HepG2 (cell line): Measurements from ENCODE around the gene C2orf78. TPM values are rescaled to one million over a fixed set of nuclear protein-coding genes. Genes with fewer than 3 reads are reported as not detected.

Source experiments
- ATM ChIP-seq: fragments of 450-650 bp; IDR thresholded peaks from 2 replicates; pipeline ENCODE4 v1.7.1; 2017; ENCODE audit warnings: mild to moderate bottlenecking, borderline replicate concordance
- FOXA1 ChIP-seq, 2 experiments: fragments of 450-650 bp in 1 of 2; sonication (generic) in 1 of 2; formaldehyde crosslinking in 1 of 2; IDR thresholded peaks; 2 replicates each; pipeline versions ENCODE4 v1.4.0 to v1.6.1; 2016 to 2020; ENCODE audit warnings: missing genetic modification reagents in 1 of 2
- FOXM1 ChIP-seq: sonication (generic); formaldehyde crosslinking; IDR thresholded peaks from 2 replicates; pipeline ENCODE4 v1.5.0; 2020; ENCODE audit warnings: missing genetic modification reagents
- GABPA ChIP-seq, 2 experiments: IDR thresholded peaks; 2 replicates each; pipeline ENCODE4 v1.6.1; 2011 to 2016; ENCODE audit warnings: low read depth in 2 of 2, low read length in 1 of 2, missing biosample characterization in 1 of 2, missing genetic modification characterization in 1 of 2
- ISX ChIP-seq: sonication (generic); formaldehyde crosslinking; conservative IDR thresholded peaks from 2 replicates; pipeline ENCODE4 v1.5.0; 2020; ENCODE audit warnings: missing genetic modification reagents
- NFKBIZ ChIP-seq: IDR thresholded peaks from 2 replicates; pipeline ENCODE4 v1.6.1; 2018; ENCODE audit warnings: missing genetic modification reagents, missing compliant biosample characterization
- SP5 ChIP-seq: IDR thresholded peaks from 2 replicates; pipeline ENCODE4 v1.6.1; 2016; ENCODE audit warnings: low read depth, borderline replicate concordance
- TMF1 ChIP-seq: sonication (generic); formaldehyde crosslinking; IDR thresholded peaks from 2 replicates; pipeline ENCODE4 v1.8.1; 2022; ENCODE audit warnings: low read depth, missing genetic modification reagents
- U2AF2 ChIP-seq: fragments of 200-400 bp; formaldehyde crosslinking; IDR thresholded peaks from 2 replicates; pipeline ENCODE4 v1.6.1; 2017; ENCODE audit warnings: low read depth, mild to moderate bottlenecking, low read length
- ZMYM3 ChIP-seq: sonication (generic); formaldehyde crosslinking; IDR thresholded peaks from 2 replicates; pipeline ENCODE4 v1.5.1; 2020; ENCODE audit warnings: mild to moderate bottlenecking, missing genetic modification reagents
- ZNF253 ChIP-seq: sonication (generic); formaldehyde crosslinking; IDR thresholded peaks from 2 replicates; pipeline ENCODE4 v1.8.0; 2022; ENCODE audit warnings: mild to moderate bottlenecking, missing genetic modification reagents, borderline replicate concordance
- ZNF761 ChIP-seq: sonication (generic); formaldehyde crosslinking; conservative IDR thresholded peaks from 2 replicates; pipeline ENCODE4 v1.4.0; 2020; ENCODE audit warnings: mild to moderate bottlenecking, missing genetic modification reagents
- polyA plus RNA-seq, 8 experiments: library from polyadenylated mRNA; depleted of rRNA in 3 of 8; stranded (reverse) in 7 of 8; unstranded in 1 of 8; fragments of >200 nt; fragmentation: Illumina TruSeq in 4 of 8; extraction: Trizol in 4 of 8; gene quantifications; 2 replicates each; pipeline versions ENCODE4 v1.2.1 to v1.2.3, GENCODE V29; 2011 to 2016; ENCODE audit warnings: low read depth in 4 of 8, missing spikeins in 1 of 8, mixed read lengths in 1 of 8; ENCODE audit not compliant: insufficient read depth in 1 of 8
- total RNA-seq, 5 experiments: library from RNA; depleted of rRNA; stranded (reverse); fragments of >200 nt; fragmentation: Illumina TruSeq; extraction: Trizol; gene quantifications; 2 replicates each; pipeline ENCODE4 v1.2.3, GENCODE V29; 2016; ENCODE audit warnings: low read depth in 1 of 5
- TF ChIP-seq, protein P1 (sequence below): sonication (generic); formaldehyde crosslinking; IDR thresholded peaks from 2 replicates; pipeline ENCODE4 v1.5.0; 2020; ENCODE audit warnings: missing genetic modification reagents
- TF ChIP-seq, protein P2 (sequence below): sonication (generic); formaldehyde crosslinking; IDR thresholded peaks from 2 replicates; pipeline ENCODE4 v1.5.0; 2020; ENCODE audit warnings: mild to moderate bottlenecking, missing genetic modification reagents, moderate library complexity
- TF ChIP-seq, protein P3 (sequence below): sonication (generic); formaldehyde crosslinking; IDR thresholded peaks from 2 replicates; pipeline ENCODE4 v1.5.0; 2020; ENCODE audit warnings: missing genetic modification reagents
- TF ChIP-seq, protein P4 (sequence below): sonication (generic); formaldehyde crosslinking; IDR thresholded peaks from 2 replicates; pipeline ENCODE4 v1.9.0; 2021; ENCODE audit warnings: missing genetic modification reagents, borderline replicate concordance
- TF ChIP-seq, protein P5 (sequence below): sonication (generic); formaldehyde crosslinking; conservative IDR thresholded peaks from 2 replicates; pipeline ENCODE4 v1.4.0; 2020; ENCODE audit warnings: missing genetic modification reagents
- TF ChIP-seq, protein P6 (sequence below): fragments of 450-650 bp; IDR thresholded peaks from 2 replicates; pipeline ENCODE4 v1.6.1; 2017

Gene C2orf78
- total and polyA plus RNA-seq, 2 of the 13 experiments (the other 11 are each of a cell fraction or from before 2014, with no cell fraction given), result not detected

DNA sequence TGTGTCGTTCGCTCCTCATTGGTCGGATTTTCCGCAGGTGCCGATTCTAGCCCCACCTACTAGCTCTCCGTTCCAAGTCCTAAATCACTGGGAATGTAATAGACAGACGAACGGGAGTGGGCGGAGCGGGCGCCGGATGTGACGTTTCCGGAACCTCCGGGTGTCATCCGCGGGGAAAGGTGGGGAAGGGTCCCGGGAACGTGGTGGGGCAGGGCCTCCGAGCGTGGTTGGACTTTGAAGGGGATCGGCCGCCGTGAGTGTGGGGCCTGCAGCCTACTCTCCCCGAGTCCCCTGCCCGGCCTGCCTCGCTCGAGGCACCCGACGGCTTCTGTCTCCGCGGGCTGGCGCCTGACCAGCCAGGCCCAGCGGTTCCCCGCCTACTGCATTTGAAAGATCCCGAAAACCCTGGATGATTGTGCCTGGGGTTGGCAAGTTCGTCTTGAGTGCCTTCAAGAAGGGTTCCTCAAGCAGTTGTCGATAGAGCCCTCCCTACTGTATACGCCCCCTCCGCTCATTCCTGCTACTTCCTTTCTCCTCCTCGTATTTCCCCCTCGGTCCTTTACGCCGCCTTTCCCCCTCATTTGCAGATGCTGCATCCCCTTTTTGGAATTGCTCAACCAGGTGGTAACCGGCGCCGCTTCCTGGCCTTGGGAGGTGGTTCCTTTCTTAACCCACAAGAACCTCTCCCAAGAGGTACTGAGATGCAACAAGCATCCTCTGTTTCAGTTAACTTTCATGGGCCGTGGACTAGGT, 45.0 kb downstream of the C2orf78 start, which contains the start of gene STAMBP (continued):
- TF ChIP-seq, protein P1, sequence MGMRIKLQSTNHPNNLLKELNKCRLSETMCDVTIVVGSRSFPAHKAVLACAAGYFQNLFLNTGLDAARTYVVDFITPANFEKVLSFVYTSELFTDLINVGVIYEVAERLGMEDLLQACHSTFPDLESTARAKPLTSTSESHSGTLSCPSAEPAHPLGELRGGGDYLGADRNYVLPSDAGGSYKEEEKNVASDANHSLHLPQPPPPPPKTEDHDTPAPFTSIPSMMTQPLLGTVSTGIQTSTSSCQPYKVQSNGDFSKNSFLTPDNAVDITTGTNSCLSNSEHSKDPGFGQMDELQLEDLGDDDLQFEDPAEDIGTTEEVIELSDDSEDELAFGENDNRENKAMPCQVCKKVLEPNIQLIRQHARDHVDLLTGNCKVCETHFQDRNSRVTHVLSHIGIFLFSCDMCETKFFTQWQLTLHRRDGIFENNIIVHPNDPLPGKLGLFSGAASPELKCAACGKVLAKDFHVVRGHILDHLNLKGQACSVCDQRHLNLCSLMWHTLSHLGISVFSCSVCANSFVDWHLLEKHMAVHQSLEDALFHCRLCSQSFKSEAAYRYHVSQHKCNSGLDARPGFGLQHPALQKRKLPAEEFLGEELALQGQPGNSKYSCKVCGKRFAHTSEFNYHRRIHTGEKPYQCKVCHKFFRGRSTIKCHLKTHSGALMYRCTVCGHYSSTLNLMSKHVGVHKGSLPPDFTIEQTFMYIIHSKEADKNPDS (CRISPR knock-in tag), result no peak; the same call in 1 of the 2 replicates
- TF ChIP-seq TMF1 (CRISPR knock-in tag) (no peak), ZMYM3 (CRISPR knock-in tag) (0 out of 2 replicates have a peak, but pooled peaks have one; percentile 11), ZNF761 (no peak), FOXA1 (IDR thresholded peaks at IDR 0.05) (no peak), FOXA1 (CRISPR knock-in tag; IDR thresholded peaks at IDR 0.05) (no peak), NFKBIZ (CRISPR knock-in tag) (no peak), ISX (CRISPR knock-in tag) (no peak), ATM (no peak), FOXM1 (CRISPR knock-in tag) (no peak), SP5 (CRISPR knock-in tag) (peak; percentile 87), GABPA (IDR thresholded peaks at IDR 0.05; ENCODE audit: low read depth, low read length) (peak; percentile 89), GABPA (CRISPR knock-in tag; IDR thresholded peaks at IDR 0.05; ENCODE audit: low read depth) (peak; percentile 98), ZNF253 (CRISPR knock-in tag) (no peak), U2AF2 (no peak)
- TF ChIP-seq, protein P2, sequence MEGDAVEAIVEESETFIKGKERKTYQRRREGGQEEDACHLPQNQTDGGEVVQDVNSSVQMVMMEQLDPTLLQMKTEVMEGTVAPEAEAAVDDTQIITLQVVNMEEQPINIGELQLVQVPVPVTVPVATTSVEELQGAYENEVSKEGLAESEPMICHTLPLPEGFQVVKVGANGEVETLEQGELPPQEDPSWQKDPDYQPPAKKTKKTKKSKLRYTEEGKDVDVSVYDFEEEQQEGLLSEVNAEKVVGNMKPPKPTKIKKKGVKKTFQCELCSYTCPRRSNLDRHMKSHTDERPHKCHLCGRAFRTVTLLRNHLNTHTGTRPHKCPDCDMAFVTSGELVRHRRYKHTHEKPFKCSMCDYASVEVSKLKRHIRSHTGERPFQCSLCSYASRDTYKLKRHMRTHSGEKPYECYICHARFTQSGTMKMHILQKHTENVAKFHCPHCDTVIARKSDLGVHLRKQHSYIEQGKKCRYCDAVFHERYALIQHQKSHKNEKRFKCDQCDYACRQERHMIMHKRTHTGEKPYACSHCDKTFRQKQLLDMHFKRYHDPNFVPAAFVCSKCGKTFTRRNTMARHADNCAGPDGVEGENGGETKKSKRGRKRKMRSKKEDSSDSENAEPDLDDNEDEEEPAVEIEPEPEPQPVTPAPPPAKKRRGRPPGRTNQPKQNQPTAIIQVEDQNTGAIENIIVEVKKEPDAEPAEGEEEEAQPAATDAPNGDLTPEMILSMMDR (CRISPR knock-in tag), result 0 out of 2 replicates have a peak, but pooled peaks have one; percentile 24
- TF ChIP-seq, protein P3, sequence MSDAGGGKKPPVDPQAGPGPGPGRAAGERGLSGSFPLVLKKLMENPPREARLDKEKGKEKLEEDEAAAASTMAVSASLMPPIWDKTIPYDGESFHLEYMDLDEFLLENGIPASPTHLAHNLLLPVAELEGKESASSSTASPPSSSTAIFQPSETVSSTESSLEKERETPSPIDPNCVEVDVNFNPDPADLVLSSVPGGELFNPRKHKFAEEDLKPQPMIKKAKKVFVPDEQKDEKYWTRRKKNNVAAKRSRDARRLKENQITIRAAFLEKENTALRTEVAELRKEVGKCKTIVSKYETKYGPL (CRISPR knock-in tag), result no peak
- TF ChIP-seq, protein P4, sequence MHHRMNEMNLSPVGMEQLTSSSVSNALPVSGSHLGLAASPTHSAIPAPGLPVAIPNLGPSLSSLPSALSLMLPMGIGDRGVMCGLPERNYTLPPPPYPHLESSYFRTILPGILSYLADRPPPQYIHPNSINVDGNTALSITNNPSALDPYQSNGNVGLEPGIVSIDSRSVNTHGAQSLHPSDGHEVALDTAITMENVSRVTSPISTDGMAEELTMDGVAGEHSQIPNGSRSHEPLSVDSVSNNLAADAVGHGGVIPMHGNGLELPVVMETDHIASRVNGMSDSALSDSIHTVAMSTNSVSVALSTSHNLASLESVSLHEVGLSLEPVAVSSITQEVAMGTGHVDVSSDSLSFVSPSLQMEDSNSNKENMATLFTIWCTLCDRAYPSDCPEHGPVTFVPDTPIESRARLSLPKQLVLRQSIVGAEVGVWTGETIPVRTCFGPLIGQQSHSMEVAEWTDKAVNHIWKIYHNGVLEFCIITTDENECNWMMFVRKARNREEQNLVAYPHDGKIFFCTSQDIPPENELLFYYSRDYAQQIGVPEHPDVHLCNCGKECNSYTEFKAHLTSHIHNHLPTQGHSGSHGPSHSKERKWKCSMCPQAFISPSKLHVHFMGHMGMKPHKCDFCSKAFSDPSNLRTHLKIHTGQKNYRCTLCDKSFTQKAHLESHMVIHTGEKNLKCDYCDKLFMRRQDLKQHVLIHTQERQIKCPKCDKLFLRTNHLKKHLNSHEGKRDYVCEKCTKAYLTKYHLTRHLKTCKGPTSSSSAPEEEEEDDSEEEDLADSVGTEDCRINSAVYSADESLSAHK (CRISPR knock-in tag), result no peak
- TF ChIP-seq, protein P5, sequence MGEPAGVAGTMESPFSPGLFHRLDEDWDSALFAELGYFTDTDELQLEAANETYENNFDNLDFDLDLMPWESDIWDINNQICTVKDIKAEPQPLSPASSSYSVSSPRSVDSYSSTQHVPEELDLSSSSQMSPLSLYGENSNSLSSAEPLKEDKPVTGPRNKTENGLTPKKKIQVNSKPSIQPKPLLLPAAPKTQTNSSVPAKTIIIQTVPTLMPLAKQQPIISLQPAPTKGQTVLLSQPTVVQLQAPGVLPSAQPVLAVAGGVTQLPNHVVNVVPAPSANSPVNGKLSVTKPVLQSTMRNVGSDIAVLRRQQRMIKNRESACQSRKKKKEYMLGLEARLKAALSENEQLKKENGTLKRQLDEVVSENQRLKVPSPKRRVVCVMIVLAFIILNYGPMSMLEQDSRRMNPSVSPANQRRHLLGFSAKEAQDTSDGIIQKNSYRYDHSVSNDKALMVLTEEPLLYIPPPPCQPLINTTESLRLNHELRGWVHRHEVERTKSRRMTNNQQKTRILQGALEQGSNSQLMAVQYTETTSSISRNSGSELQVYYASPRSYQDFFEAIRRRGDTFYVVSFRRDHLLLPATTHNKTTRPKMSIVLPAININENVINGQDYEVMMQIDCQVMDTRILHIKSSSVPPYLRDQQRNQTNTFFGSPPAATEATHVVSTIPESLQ, result no peak
- TF ChIP-seq, protein P6, sequence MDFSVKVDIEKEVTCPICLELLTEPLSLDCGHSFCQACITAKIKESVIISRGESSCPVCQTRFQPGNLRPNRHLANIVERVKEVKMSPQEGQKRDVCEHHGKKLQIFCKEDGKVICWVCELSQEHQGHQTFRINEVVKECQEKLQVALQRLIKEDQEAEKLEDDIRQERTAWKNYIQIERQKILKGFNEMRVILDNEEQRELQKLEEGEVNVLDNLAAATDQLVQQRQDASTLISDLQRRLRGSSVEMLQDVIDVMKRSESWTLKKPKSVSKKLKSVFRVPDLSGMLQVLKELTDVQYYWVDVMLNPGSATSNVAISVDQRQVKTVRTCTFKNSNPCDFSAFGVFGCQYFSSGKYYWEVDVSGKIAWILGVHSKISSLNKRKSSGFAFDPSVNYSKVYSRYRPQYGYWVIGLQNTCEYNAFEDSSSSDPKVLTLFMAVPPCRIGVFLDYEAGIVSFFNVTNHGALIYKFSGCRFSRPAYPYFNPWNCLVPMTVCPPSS, result no peak
